Measurements from ENCODE around the gene HCN2.

GRCh38 chr19:660793-661426 is 71.2 kb downstream of the HCN2 start:
- no peak for TF ChIP-seq CTCF (IDR thresholded peaks at IDR 0.05 in 8 of 11, conservative IDR thresholded peaks at IDR 0.05 in 3 of 11)
- TF ChIP-seq POLR2A (IDR thresholded peaks at IDR 0.05): no peak
